HPDE6-E6E7 (cell line): ENCODE results near the gene DDX6.

Source experiments
- DNase-seq: peaks from one replicate; pipeline ENCODE4 v3.0.0; 2011; ENCODE audit warnings: missing footprints; ENCODE audit errors: extremely low spot score

The DDX6 gene

DNA sequence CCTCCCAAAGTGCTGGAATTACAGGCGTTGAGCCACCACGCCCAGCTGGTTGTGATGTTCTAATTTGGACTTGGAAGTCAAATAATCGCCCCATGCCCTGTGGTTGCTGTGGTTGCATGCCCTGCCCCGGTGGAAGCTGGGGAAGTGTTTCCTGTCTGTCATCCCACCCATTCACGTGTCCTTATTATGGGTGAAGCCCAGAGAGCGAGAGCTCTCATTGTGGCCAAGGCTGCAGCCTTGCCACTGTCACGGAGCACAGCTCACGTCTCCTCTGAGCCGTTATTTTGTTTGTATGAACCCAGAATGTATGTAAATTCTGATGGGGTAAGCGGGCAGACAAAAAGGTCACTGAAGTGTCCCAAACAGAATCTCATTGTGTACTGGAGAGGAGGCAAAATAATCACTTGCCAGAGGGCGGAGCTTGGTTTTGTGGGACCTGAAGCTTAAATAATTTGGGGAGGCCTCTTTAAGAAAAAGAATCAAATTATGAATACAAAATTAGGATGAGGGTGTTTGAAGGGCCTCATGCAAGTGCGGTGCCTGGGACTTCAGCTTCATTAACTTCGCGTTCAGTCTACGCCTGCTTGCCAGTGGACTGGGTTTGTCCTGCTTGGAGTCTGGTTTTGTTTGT is 85.7 kb downstream of the DDX6 start:
- DNase-seq = no peak

DNA sequence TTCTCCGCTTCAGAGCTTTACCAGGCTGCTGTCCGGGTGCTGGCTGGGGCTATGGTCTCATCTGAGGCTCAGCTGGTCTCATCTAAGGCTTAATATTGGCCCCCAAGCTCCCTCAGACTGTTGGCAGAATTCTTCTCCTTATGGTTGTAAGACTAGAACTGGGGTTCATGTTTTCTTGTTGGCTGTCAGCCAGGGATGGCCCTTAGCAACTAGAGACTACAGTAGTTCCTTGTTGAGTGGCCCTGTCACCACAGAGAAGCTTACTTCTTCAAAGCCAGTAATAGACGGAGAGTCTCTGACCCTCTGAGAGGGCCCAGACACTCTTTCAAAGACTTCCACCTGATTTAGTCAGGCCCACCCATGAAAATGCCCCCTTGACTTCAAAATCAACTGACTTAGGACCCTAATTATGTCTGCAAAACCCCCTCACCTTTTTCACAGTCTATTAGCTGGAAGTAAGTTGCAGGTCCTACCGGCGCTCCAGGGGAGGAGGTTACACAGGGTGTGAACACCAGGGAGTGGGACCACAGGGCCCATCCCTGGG is 87.3 kb downstream of the DDX6 start:
- no peak for DNase-seq

DNA sequence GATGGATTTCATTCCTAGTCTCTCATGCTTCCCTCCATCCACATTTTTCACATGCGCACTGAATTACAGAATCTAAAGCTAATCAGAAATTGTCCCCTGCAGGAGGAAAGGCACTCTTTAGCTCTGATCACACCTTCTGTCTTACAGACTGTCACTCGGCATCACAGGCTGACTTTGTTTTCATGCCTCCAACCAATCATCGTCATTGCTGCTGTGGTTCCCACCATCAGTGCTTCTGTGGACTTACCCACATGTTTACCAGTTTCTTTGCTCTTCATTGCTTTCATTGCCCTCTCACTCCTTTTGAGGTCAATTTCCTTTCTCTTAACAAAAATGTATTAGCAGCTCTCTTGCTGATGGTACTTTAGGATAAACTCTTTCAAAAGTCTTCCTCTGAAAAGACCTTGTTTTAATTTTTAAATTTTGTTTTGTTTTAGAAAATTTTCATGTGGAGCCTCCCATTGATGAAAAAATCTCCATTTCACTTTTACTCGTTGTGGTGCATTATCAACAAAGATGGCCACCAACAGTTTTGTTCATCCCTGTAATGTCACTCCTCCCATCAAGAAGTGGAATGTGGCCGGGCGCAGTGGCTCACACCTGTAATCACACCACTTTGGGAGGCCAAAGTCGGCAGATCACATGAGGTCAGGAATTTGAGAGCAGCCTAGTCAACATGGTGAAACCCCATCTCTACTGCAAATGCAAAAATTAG is 91.3 kb downstream of the DDX6 start:
- no peak for DNase-seq
